Endothelial cell of umbilical vein (primary cell): ENCODE data around the gene RAB42. TPM values are rescaled to one million over a fixed set of nuclear protein-coding genes. Genes with fewer than 3 reads are reported as not detected.

ENCODE experiments used
- BruUV-seq: library from RNA; stranded (reverse); fragments of 400-500 nt; replicated peaks from 2 replicates; lab custom pipeline; 2021; lab: Mats Ljungman, UMichigan
- CTCF ChIA-PET: fragments of 300-600, 350-600 bp; sonication (Branson Sonifier 250); formaldehyde crosslinking; loops from one replicate; lab custom pipeline; 2021; ENCODE audit warnings: antibody characterized with exemption, inconsistent platforms; lab: Charles Lee
- POLR2A ChIA-PET: fragments of 300-600, 350-600 bp; sonication (Branson Sonifier 250); formaldehyde crosslinking; loops from one replicate; lab custom pipeline; 2021; ENCODE audit warnings: antibody characterized with exemption, inconsistent platforms; lab: Charles Lee
- DNase-seq: peaks from one replicate; pipeline ENCODE4 v3.0.0-alpha.2; 2011; ENCODE audit warnings: low read depth, low spot score
- FAIRE-seq: peaks from 2 replicates; lab custom pipeline; 2011; peaks lifted over from hg19 to GRCh38; lab: Jason Lieb, UNC
- H2AFZ ChIP-seq: 2 replicates; pipeline ENCODE4 v1.6.0; 2012; ENCODE audit warnings: low read depth, low read length, control low read depth, inconsistent platforms
- H3K27ac ChIP-seq: 2 replicates; pipeline ENCODE4 v1.5.1; 2011; ENCODE audit warnings: low read depth, mild to moderate bottlenecking, control low read depth, low read length, moderate library complexity; ENCODE audit not compliant: insufficient read depth
- H3K27me3 ChIP-seq, 2 experiments: 2 replicates each; pipeline versions ENCODE4 v1.6.0 to v1.6.1; 2011; ENCODE audit warnings: low read length in 2 of 2, mixed read lengths in 1 of 2; ENCODE audit not compliant: control insufficient read depth in 2 of 2, insufficient read depth in 2 of 2
- H3K36me3 ChIP-seq, 2 experiments: 2 replicates in 1 of 2; 3 replicates in 1 of 2; pipeline ENCODE4 v1.5.1; 2011; ENCODE audit warnings: low read length in 2 of 2, mild to moderate bottlenecking in 1 of 2, moderate library complexity in 1 of 2; ENCODE audit not compliant: control insufficient read depth in 2 of 2, insufficient read depth in 2 of 2; ENCODE audit errors: extremely low read depth in 1 of 2
- H3K4me1 ChIP-seq: 3 replicates; pipeline ENCODE4 v1.5.1; 2011; ENCODE audit warnings: mild to moderate bottlenecking, low read length; ENCODE audit not compliant: control insufficient read depth, insufficient read depth; ENCODE audit errors: extremely low read depth
- H3K4me2 ChIP-seq: 2 replicates; pipeline ENCODE4 v1.6.1; 2011; ENCODE audit warnings: low read length, control low read depth, mixed read lengths; ENCODE audit not compliant: insufficient read depth
- H3K4me3 ChIP-seq, 3 experiments: fragments of 200-600 bp in 1 of 3; sonication (generic), shearing (Covaris generic) in 1 of 3; replicated peaks in 1 of 3; 2 replicates each; pipeline ENCODE4 v1.5.1; 2011 to 2016; ENCODE audit warnings: control low read depth in 3 of 3, low read length in 3 of 3, mild to moderate bottlenecking in 2 of 3, inconsistent platforms in 1 of 3, low read depth in 1 of 3, moderate library complexity in 1 of 3; ENCODE audit not compliant: insufficient read depth in 1 of 3
- H3K79me2 ChIP-seq: 2 replicates; pipeline ENCODE4 v1.6.0; 2012; ENCODE audit warnings: low read length, inconsistent platforms; ENCODE audit not compliant: control insufficient read depth, insufficient read depth
- H3K9ac ChIP-seq: replicated peaks from 2 replicates; pipeline ENCODE3; 2011; ENCODE audit warnings: low read length, control low read depth; ENCODE audit not compliant: insufficient read depth; ENCODE audit errors: extremely low read depth
- H3K9me1 ChIP-seq: replicated peaks from 3 replicates; pipeline ENCODE4 v1.6.0; 2011; ENCODE audit warnings: mild to moderate bottlenecking, low read length; ENCODE audit not compliant: control insufficient read depth, insufficient read depth; ENCODE audit errors: extremely low read depth
- H3K9me3 ChIP-seq: replicated peaks from 2 replicates; pipeline ENCODE4 v1.5.1; 2012; ENCODE audit warnings: low read length, inconsistent platforms; ENCODE audit not compliant: control insufficient read depth, insufficient read depth
- H4K20me1 ChIP-seq: replicated peaks from 2 replicates; pipeline ENCODE3; 2011; ENCODE audit warnings: mild to moderate bottlenecking, low read length; ENCODE audit not compliant: control insufficient read depth, insufficient read depth; ENCODE audit errors: extremely low read depth
- JUN ChIP-seq: IDR thresholded peaks from 2 replicates; pipeline ENCODE4 v1.6.1; 2011; ENCODE audit warnings: borderline replicate concordance, low read depth; ENCODE audit not compliant: insufficient read length, insufficient read depth
- POLR2A ChIP-seq: IDR thresholded peaks from 2 replicates; pipeline ENCODE4 v1.6.1; 2012; ENCODE audit warnings: low read depth, mild to moderate bottlenecking, control low read depth, low read length
- POLR2AphosphoS5 ChIP-seq: IDR thresholded peaks from 2 replicates; pipeline ENCODE4 v1.6.1; 2012; ENCODE audit warnings: low read depth, mild to moderate bottlenecking, control low read depth, low read length, moderate library complexity; ENCODE audit not compliant: insufficient read depth
- dilution Hi-C: fragments of 300-500 bp; cut with MboI; formaldehyde crosslinking; loops from one replicate; pipeline ENCODE4 v1.15.0; 2019; ENCODE audit warnings: low sequenced_read_pairs; ENCODE audit not compliant: extremely low pct_ligation_motif_present
- intact Hi-C: fragments of 100-400 bp; cut with micrococcal nuclease; formaldehyde crosslinking; loops from one replicate; pipeline ENCODE4 v1.10.0; 2022
- polyA plus RNA-seq, 4 experiments: library from polyadenylated mRNA; depleted of rRNA in 3 of 4; stranded (reverse) in 3 of 4; unstranded in 1 of 4; fragments of >200 nt; gene quantifications; 2 replicates each; pipeline versions ENCODE4 v1.2.1 to v1.2.3, GENCODE V29; 2011 to 2012; ENCODE audit warnings: missing spikeins in 1 of 4
- total RNA-seq: library from RNA; stranded (reverse); gene quantifications from 2 replicates; pipeline ENCODE4 v1.2.3, GENCODE V29; 2021
- TF ChIP-seq, protein P1 (sequence below), 2 donors: IDR thresholded peaks; 1 replicate in 1 of 2; 2 replicates in 1 of 2; pipeline ENCODE4 v1.5.1; 2011; ENCODE audit warnings: low read length in 2 of 2, mild to moderate bottlenecking in 2 of 2, moderate library complexity in 2 of 2, control low read depth in 1 of 2, inconsistent platforms in 1 of 2, low read depth in 1 of 2; ENCODE audit not compliant: insufficient read depth in 1 of 2; ENCODE audit errors: extremely low read depth in 1 of 2

The RAB42 gene
- total and polyA plus RNA-seq, 2 donors (not counting 3 experiments of a cell fraction or from before 2014, with no cell fraction given): 1.2 to 1.8 TPM

- Histone ChIP-seq H3K27ac (no peak overlapping the region), H3K9me3 (no peaks in the 10 kb centered on the region), H3K27me3 (no peaks in the 10 kb centered on the region), H3K4me2 (no peak overlapping the region), H3K79me2 (peaks cover 32% of the 10 kb centered on the region), H2AFZ (no peak overlapping the region), H3K4me3 (no peak overlapping the region), H3K9me1 (no peaks in the 10 kb centered on the region), H3K36me3 (peaks cover 18 to 24% of the 10 kb centered on the region in 2 experiments), H3K9ac (no peak overlapping the region), H4K20me1 (peaks cover 4% of the 10 kb centered on the region), H3K4me1 (peaks cover 23% of the 10 kb centered on the region)
- TF ChIP-seq POLR2AphosphoS5 (peak; percentile 36), POLR2A (peak; percentile 71), JUN (no peak)
- TF ChIP-seq, protein P1, sequence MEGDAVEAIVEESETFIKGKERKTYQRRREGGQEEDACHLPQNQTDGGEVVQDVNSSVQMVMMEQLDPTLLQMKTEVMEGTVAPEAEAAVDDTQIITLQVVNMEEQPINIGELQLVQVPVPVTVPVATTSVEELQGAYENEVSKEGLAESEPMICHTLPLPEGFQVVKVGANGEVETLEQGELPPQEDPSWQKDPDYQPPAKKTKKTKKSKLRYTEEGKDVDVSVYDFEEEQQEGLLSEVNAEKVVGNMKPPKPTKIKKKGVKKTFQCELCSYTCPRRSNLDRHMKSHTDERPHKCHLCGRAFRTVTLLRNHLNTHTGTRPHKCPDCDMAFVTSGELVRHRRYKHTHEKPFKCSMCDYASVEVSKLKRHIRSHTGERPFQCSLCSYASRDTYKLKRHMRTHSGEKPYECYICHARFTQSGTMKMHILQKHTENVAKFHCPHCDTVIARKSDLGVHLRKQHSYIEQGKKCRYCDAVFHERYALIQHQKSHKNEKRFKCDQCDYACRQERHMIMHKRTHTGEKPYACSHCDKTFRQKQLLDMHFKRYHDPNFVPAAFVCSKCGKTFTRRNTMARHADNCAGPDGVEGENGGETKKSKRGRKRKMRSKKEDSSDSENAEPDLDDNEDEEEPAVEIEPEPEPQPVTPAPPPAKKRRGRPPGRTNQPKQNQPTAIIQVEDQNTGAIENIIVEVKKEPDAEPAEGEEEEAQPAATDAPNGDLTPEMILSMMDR (IDR thresholded peaks at IDR 0.05; ENCODE audit: extremely low read depth in 1 of 2, insufficient read depth in 1 of 2, low read depth in 1 of 2, low read length in 2 of 2): no peak
- no TSS peak for BruUV-seq
- FAIRE-seq (peak; percentile 77), DNase-seq (no peak)
- intact Hi-C loops: no loop called here
- ChIA-PET CTCF (interaction anchor here (1.4 kb wide), 1 partner anchor 26 kb away, joined by 6 read pairs; no protein-coding TSS in a partner anchor), POLR2A (no interaction called here)
- dilution Hi-C loops: no loop called here
These were observed 14.9 kb upstream of the RAB42 start for GRCh38 chr1:28577052-28577678.
